ENCODE measurements around the gene BMPR1A.

- TF ChIP-seq CTCF (IDR thresholded peaks at IDR 0.05 in 2 of 3, conservative IDR thresholded peaks at IDR 0.05 in 1 of 3; ENCODE audit: borderline replicate concordance in 1 of 3, insufficient read depth in 1 of 3, low read depth in 2 of 3, low read length in 2 of 3), result no peak
- TF ChIP-seq POLR2A (IDR thresholded peaks at IDR 0.05; ENCODE audit: borderline replicate concordance, extremely low read depth, insufficient read depth, insufficient read length), result no peak
- TF ChIP-seq POLR2AphosphoS5 (IDR thresholded peaks at IDR 0.05; ENCODE audit: low read depth, low read length), result no peak
- no peak for TF ChIP-seq REST (IDR thresholded peaks at IDR 0.05; ENCODE audit: low read depth)
- no peak for TF ChIP-seq SRF (IDR thresholded peaks at IDR 0.05; ENCODE audit: low read depth)
- TF ChIP-seq ZFX (IDR thresholded peaks at IDR 0.05), result no peak
- TF ChIP-seq EZH2 (IDR thresholded peaks at IDR 0.05), result no peak
These were observed 63.1 kb downstream of the BMPR1A start for GRCh38 chr10:86819567-86819966.
